Ishikawa (cell line): Measurements from ENCODE around the gene FAM174C.

Experiments used
- CEBPB ChIP-seq: IDR thresholded peaks from 2 replicates; pipeline ENCODE4 v1.6.1; 2012
- CREB1 ChIP-seq: IDR thresholded peaks from 2 replicates; pipeline ENCODE4 v1.6.1; 2012; ENCODE audit warnings: low read depth
- EGR1 ChIP-seq: IDR thresholded peaks from 2 replicates; pipeline ENCODE4 v1.6.1; 2012
- EP300 ChIP-seq: IDR thresholded peaks from 2 replicates; pipeline ENCODE4 v1.6.1; 2012; ENCODE audit warnings: borderline replicate concordance
- FOXM1 ChIP-seq: IDR thresholded peaks from 2 replicates; pipeline ENCODE4 v1.6.1; 2012; ENCODE audit warnings: low read depth, borderline replicate concordance
- MAX ChIP-seq: IDR thresholded peaks from 2 replicates; pipeline ENCODE4 v1.6.1; 2012
- NFIC ChIP-seq: IDR thresholded peaks from 2 replicates; pipeline ENCODE4 v1.6.1; 2012
- RAD21 ChIP-seq: IDR thresholded peaks from 2 replicates; pipeline ENCODE4 v1.6.1; 2012; ENCODE audit warnings: low read depth
- TAF1 ChIP-seq: IDR thresholded peaks from 2 replicates; pipeline ENCODE4 v1.6.1; 2012; ENCODE audit warnings: low read depth, mild to moderate bottlenecking
- TCF12 ChIP-seq: IDR thresholded peaks from 2 replicates; pipeline ENCODE4 v1.6.1; 2012; ENCODE audit warnings: low read depth
- TEAD4 ChIP-seq: IDR thresholded peaks from 2 replicates; pipeline ENCODE4 v1.6.1; 2012
- USF1 ChIP-seq: IDR thresholded peaks from 2 replicates; pipeline ENCODE4 v1.6.1; 2012
- YY1 ChIP-seq: IDR thresholded peaks from 2 replicates; pipeline ENCODE4 v1.6.1; 2012; ENCODE audit warnings: low read depth
- ZBTB7A ChIP-seq: IDR thresholded peaks from 2 replicates; pipeline ENCODE4 v1.6.1; 2012; ENCODE audit warnings: low read depth

Gene FAM174C

GRCh38 chr19:1325568-1326294, 50.4 kb downstream of the FAM174C start:
- TF ChIP-seq TEAD4, result no peak
- no peak for TF ChIP-seq TAF1
- TF ChIP-seq CEBPB, result no peak
- peak; percentile 9 for TF ChIP-seq YY1
- no peak for TF ChIP-seq USF1
- no peak for TF ChIP-seq RAD21
- TF ChIP-seq CREB1, result no peak
- TF ChIP-seq EGR1, result no peak
- no peak for TF ChIP-seq TCF12

GRCh38 chr19:1327125-1327524, 51.8 kb downstream of the FAM174C start:
- TF ChIP-seq CREB1, result no peak
- TF ChIP-seq NFIC, result no peak
- TF ChIP-seq YY1, result no peak
- no peak for TF ChIP-seq MAX
- TF ChIP-seq ZBTB7A, result no peak
- no peak for TF ChIP-seq RAD21
- TF ChIP-seq TCF12, result no peak
- TF ChIP-seq FOXM1, result no peak
- no peak for TF ChIP-seq TEAD4
- no peak for TF ChIP-seq EGR1
- TF ChIP-seq TAF1, result no peak
- TF ChIP-seq USF1, result no peak
- no peak for TF ChIP-seq EP300
